ENCODE results near the gene RFX7. TPM values are rescaled to one million over a fixed set of nuclear protein-coding genes. Genes with fewer than 3 reads are reported as not detected.

RFX7 gene
- total RNA-seq, 1 experiment from 2014 or later, result 2.3 TPM

- H3K4me3 ChIP-seq, result no peak overlapping the region
- H3K27me3 ChIP-seq, result no peaks in the 10 kb centered on the region
- DNase-seq, result no peak
- no peaks in the 10 kb centered on the region; the same call in 1 of the 2 replicates for H3K9me3 ChIP-seq
- no peaks in the 10 kb centered on the region for H3K36me3 ChIP-seq
Measured at GRCh38 chr15:56247266-56247665, 3.6 kb upstream of the RFX7 start.

GRCh38 chr15:56245871-56246814 is 2.5 kb upstream of the RFX7 start:
- no peaks in the 10 kb centered on the region; the same call in 1 of the 2 replicates for H3K9me3 ChIP-seq
- H3K4me3 ChIP-seq, result peak overlapping the region; percentile 36
- peak; percentile 88 for DNase-seq

GRCh38 chr15:56244811-56245576 is 1.3 kb upstream of the RFX7 start:
- peak overlapping the region; percentile 57 for H3K4me3 ChIP-seq
- no peak for DNase-seq
- peaks cover 7% of the 10 kb centered on the region for H3K36me3 ChIP-seq
- H3K9me3 ChIP-seq, result no peaks in the 10 kb centered on the region; the same call in 1 of the 2 replicates
- no peaks in the 10 kb centered on the region for H3K27me3 ChIP-seq

More at GRCh38 chr15:56245871-56246814, 2.5 kb upstream of the RFX7 start:
- Histone ChIP-seq H3K36me3 (no peaks in the 10 kb centered on the region), H3K27me3 (no peaks in the 10 kb centered on the region)

- Histone ChIP-seq H3K9me3 (no peaks in the 10 kb centered on the region), H3K27me3 (no peaks in the 10 kb centered on the region), H3K36me3 (peaks cover 11% of the 10 kb centered on the region), H3K4me3 (peak overlapping the region; percentile 57)
- DNase-seq, result peak; percentile 73
Measured at GRCh38 chr15:56244038-56244810, 545 bp upstream of the RFX7 start.

- Histone ChIP-seq H3K4me3 (peak overlapping the region; percentile 72), H3K9me3 (no peaks in the 10 kb centered on the region), H3K27me3 (no peaks in the 10 kb centered on the region), H3K36me3 (peaks cover 20% of the 10 kb centered on the region)
- DNase-seq, result no peak
Measured at GRCh38 chr15:56242576-56243162, 1.0 kb downstream of the RFX7 start.

GRCh38 chr15:56241374-56242105 is 2.1 kb downstream of the RFX7 start:
- Histone ChIP-seq H3K36me3 (peaks cover 30% of the 10 kb centered on the region), H3K9me3 (no peaks in the 10 kb centered on the region), H3K27me3 (no peaks in the 10 kb centered on the region), H3K4me3 (peak overlapping the region; percentile 72)
- DNase-seq, result no peak

- Histone ChIP-seq H3K27me3 (no peaks in the 10 kb centered on the region), H3K4me3 (peak overlapping the region; percentile 72; the same call in 1 of the 2 replicates), H3K36me3 (peaks cover 31% of the 10 kb centered on the region), H3K9me3 (no peaks in the 10 kb centered on the region)
- no peak for DNase-seq
Measured at GRCh38 chr15:56240390-56240789, 3.3 kb downstream of the RFX7 start.

- DNase-seq, result no peak
- no peak overlapping the region for H3K4me3 ChIP-seq
- H3K27me3 ChIP-seq, result no peaks in the 10 kb centered on the region
- peaks cover 71% of the 10 kb centered on the region for H3K36me3 ChIP-seq
- H3K9me3 ChIP-seq, result peaks cover 27% of the 10 kb centered on the region
Measured at GRCh38 chr15:56236197-56236596, 7.5 kb downstream of the RFX7 start.

- peaks cover 78% of the 10 kb centered on the region for H3K36me3 ChIP-seq
- DNase-seq, result no peak
- no peaks in the 10 kb centered on the region for H3K27me3 ChIP-seq
- no peak overlapping the region for H3K4me3 ChIP-seq
- peaks cover 36% of the 10 kb centered on the region for H3K9me3 ChIP-seq
Measured at GRCh38 chr15:56234804-56235203, 8.9 kb downstream of the RFX7 start.

- peaks cover 43% of the 10 kb centered on the region for H3K9me3 ChIP-seq
- no peaks in the 10 kb centered on the region for H3K27me3 ChIP-seq
- no peak overlapping the region for H3K4me3 ChIP-seq
- DNase-seq, result no peak
- H3K36me3 ChIP-seq, result peaks cover 84% of the 10 kb centered on the region
Measured at GRCh38 chr15:56233549-56233948, 10.1 kb downstream of the RFX7 start.

GRCh38 chr15:56232058-56232457 is 11.6 kb downstream of the RFX7 start:
- DNase-seq, result no peak
- peaks cover 86% of the 10 kb centered on the region for H3K36me3 ChIP-seq
- H3K9me3 ChIP-seq, result peaks cover 57% of the 10 kb centered on the region

GRCh38 chr15:56228854-56229253 is 14.8 kb downstream of the RFX7 start:
- peaks cover 70% of the 10 kb centered on the region for H3K36me3 ChIP-seq
- peaks cover 62% of the 10 kb centered on the region for H3K9me3 ChIP-seq
- no peak overlapping the region for H3K4me3 ChIP-seq
- H3K27me3 ChIP-seq, result no peaks in the 10 kb centered on the region
- no peak for DNase-seq

More at GRCh38 chr15:56232058-56232457, 11.6 kb downstream of the RFX7 start:
- H3K4me3 ChIP-seq, result no peak overlapping the region
- H3K27me3 ChIP-seq, result no peaks in the 10 kb centered on the region

GRCh38 chr15:56228352-56228751 is 15.3 kb downstream of the RFX7 start:
- Histone ChIP-seq H3K27me3 (no peaks in the 10 kb centered on the region), H3K36me3 (peaks cover 65% of the 10 kb centered on the region)

GRCh38 chr15:56227780-56228179 is 15.9 kb downstream of the RFX7 start:
- Histone ChIP-seq H3K27me3 (no peaks in the 10 kb centered on the region), H3K36me3 (peaks cover 59% of the 10 kb centered on the region), H3K4me3 (no peak overlapping the region), H3K9me3 (peaks cover 60% of the 10 kb centered on the region)
- DNase-seq, result no peak

More at GRCh38 chr15:56228352-56228751, 15.3 kb downstream of the RFX7 start:
- DNase-seq, result no peak
- H3K4me3 ChIP-seq, result no peak overlapping the region
- H3K9me3 ChIP-seq, result peaks cover 62% of the 10 kb centered on the region

GRCh38 chr15:56227306-56227705 is 16.4 kb downstream of the RFX7 start:
- H3K9me3 ChIP-seq, result peaks cover 60% of the 10 kb centered on the region
- DNase-seq, result no peak
- H3K4me3 ChIP-seq, result no peak overlapping the region
- H3K27me3 ChIP-seq, result no peaks in the 10 kb centered on the region
- peaks cover 59% of the 10 kb centered on the region for H3K36me3 ChIP-seq

Measured in MG63 (cell line).